H1 (cell line): ENCODE measurements around the gene KDM8. TPM values are rescaled to one million over a fixed set of nuclear protein-coding genes. Genes with fewer than 3 reads are reported as not detected.

Source experiments
- CTCF ChIA-PET: fragments of 300-600 bp; sonication (Branson Sonifier 250); formaldehyde crosslinking; loops from one replicate; lab custom pipeline; 2021; ENCODE audit not compliant: partially characterized antibody; lab: Charles Lee
- POLR2A ChIA-PET: fragments of 300-600 bp; sonication (Branson Sonifier 250); formaldehyde crosslinking; loops from one replicate; lab custom pipeline; 2021; ENCODE audit warnings: inconsistent platforms; ENCODE audit not compliant: partially characterized antibody; lab: Charles Lee
- DNase-seq, 2 experiments: peaks; one replicate each; pipeline versions ENCODE4 v3.0.0 to v3.0.0-alpha.2; 2010 to 2022; ENCODE audit warnings: low spot score in 2 of 2, low read depth in 1 of 2, mixed read lengths in 1 of 2
- FAIRE-seq: peaks from 2 replicates; lab custom pipeline; 2011; peaks lifted over from hg19 to GRCh38; lab: Jason Lieb, UNC
- H2AFZ ChIP-seq: 2 replicates; pipeline ENCODE4 v1.8.1; 2012; ENCODE audit warnings: low read length, inconsistent platforms
- H2AK5ac ChIP-seq: 2 replicates; pipeline ENCODE4 v1.6.1; 2013; ENCODE audit warnings: low read depth, low read length
- H2BK120ac ChIP-seq: replicated peaks from 2 replicates; pipeline ENCODE3; 2013; ENCODE audit warnings: low read depth, low read length, inconsistent platforms
- H2BK12ac ChIP-seq: 2 replicates; pipeline ENCODE4 v1.6.1; 2013; ENCODE audit warnings: low read depth, low read length
- H2BK15ac ChIP-seq: 2 replicates; pipeline ENCODE4 v1.6.1; 2013; ENCODE audit warnings: low read length
- H2BK20ac ChIP-seq: 2 replicates; pipeline ENCODE4 v1.6.1; 2013; ENCODE audit warnings: low read length
- H2BK5ac ChIP-seq: 2 replicates; pipeline ENCODE4 v1.6.1; 2013; ENCODE audit warnings: low read depth, low read length
- H3K14ac ChIP-seq: 2 replicates; pipeline ENCODE4 v1.6.1; 2013; ENCODE audit warnings: inconsistent platforms; ENCODE audit not compliant: insufficient read length
- H3K18ac ChIP-seq: 2 replicates; pipeline ENCODE4 v1.6.1; 2013; ENCODE audit warnings: low read length; ENCODE audit errors: extremely low read depth
- H3K23ac ChIP-seq: 2 replicates; pipeline ENCODE4 v1.6.1; 2013; ENCODE audit warnings: inconsistent platforms; ENCODE audit not compliant: insufficient read length
- H3K23me2 ChIP-seq: 2 replicates; pipeline ENCODE4 v1.6.1; 2013; ENCODE audit warnings: low read depth, low read length
- H3K27ac ChIP-seq: 2 replicates; pipeline ENCODE4 v1.6.1; 2011; ENCODE audit warnings: low read depth, low read length, inconsistent platforms
- H3K27me3 ChIP-seq, 4 experiments: replicated peaks in 1 of 4; 1 replicate in 1 of 4; 2 replicates in 3 of 4; pipeline versions ENCODE4 v1.6.1 to v1.8.1; 2011 to 2013; ENCODE audit warnings: low read length in 3 of 4, mild to moderate bottlenecking in 3 of 4, inconsistent platforms in 2 of 4, mixed read lengths in 2 of 4, moderate library complexity in 1 of 4; ENCODE audit not compliant: control insufficient read depth in 3 of 4, insufficient read depth in 3 of 4; ENCODE audit errors: extremely low read depth in 1 of 4
- H3K36me3 ChIP-seq, 4 experiments: 2 replicates each; pipeline versions ENCODE4 v1.6.1 to v1.8.1; 2011 to 2013; ENCODE audit warnings: mild to moderate bottlenecking in 4 of 4, low read length in 3 of 4, moderate library complexity in 2 of 4, control low read depth in 1 of 4, inconsistent platforms in 1 of 4; ENCODE audit not compliant: insufficient read depth in 4 of 4, control insufficient read depth in 2 of 4
- H3K4ac ChIP-seq: replicated peaks from 2 replicates; pipeline ENCODE3; 2013; ENCODE audit warnings: low read length, low read depth, mixed read lengths, inconsistent platforms; ENCODE audit not compliant: insufficient read length
- H3K4me1 ChIP-seq, 4 experiments: replicated peaks in 1 of 4; 1 replicate in 1 of 4; 2 replicates in 3 of 4; pipeline versions ENCODE4 v1.6.1 to v1.8.1; 2011 to 2013; ENCODE audit warnings: low read length in 3 of 4, inconsistent platforms in 2 of 4, mixed read lengths in 1 of 4; ENCODE audit not compliant: insufficient read depth in 4 of 4, control insufficient read depth in 3 of 4
- H3K4me2 ChIP-seq, 2 experiments: 2 replicates each; pipeline versions ENCODE4 v1.6.1 to v1.8.1; 2011 to 2013; ENCODE audit warnings: low read depth in 2 of 2, low read length in 2 of 2, control low read depth in 1 of 2, inconsistent platforms in 1 of 2, mild to moderate bottlenecking in 1 of 2; ENCODE audit not compliant: insufficient read depth in 1 of 2
- H3K4me3 ChIP-seq, 4 experiments: fragments of 200-600, 300-600 bp in 1 of 4; sonication (generic), shearing (Covaris generic), sonication (Bioruptor Twin) in 1 of 4; 2 replicates each; pipeline versions ENCODE4 v1.5.1 to v1.8.1; 2011 to 2016; ENCODE audit warnings: low read length in 4 of 4, low read depth in 3 of 4, control low read depth in 2 of 4, inconsistent platforms in 2 of 4, mild to moderate bottlenecking in 2 of 4, mixed read lengths in 1 of 4, moderate library complexity in 1 of 4; ENCODE audit not compliant: insufficient read depth in 2 of 4; ENCODE audit errors: extremely low read depth in 1 of 4
- H3K56ac ChIP-seq: replicated peaks from 2 replicates; pipeline ENCODE3; 2013; ENCODE audit warnings: low read depth, mild to moderate bottlenecking, mixed read lengths, low read length, inconsistent platforms; ENCODE audit not compliant: insufficient read length
- H3K79me1 ChIP-seq: 2 replicates; pipeline ENCODE4 v1.6.1; 2013; ENCODE audit warnings: low read depth, low read length, control low read depth
- H3K79me2 ChIP-seq, 2 experiments: 2 replicates each; pipeline versions ENCODE4 v1.6.1 to v1.8.1; 2012 to 2013; ENCODE audit warnings: low read length in 2 of 2, mild to moderate bottlenecking in 2 of 2, inconsistent platforms in 1 of 2; ENCODE audit not compliant: insufficient read depth in 2 of 2, control insufficient read depth in 1 of 2
- H3K9ac ChIP-seq, 4 experiments: replicated peaks in 1 of 4; 1 replicate in 1 of 4; 2 replicates in 3 of 4; pipeline versions ENCODE4 v1.6.1 to v1.8.1; 2011 to 2013; ENCODE audit warnings: low read depth in 3 of 4, low read length in 3 of 4, control low read depth in 2 of 4, mild to moderate bottlenecking in 2 of 4, moderate library complexity in 2 of 4, inconsistent platforms in 1 of 4; ENCODE audit errors: extremely low read depth in 1 of 4
- H3K9me3 ChIP-seq, 2 experiments: 2 replicates each; pipeline versions ENCODE4 v1.6.1 to v1.8.1; 2012 to 2013; ENCODE audit warnings: mild to moderate bottlenecking in 2 of 2, moderate library complexity in 2 of 2, control low read depth in 1 of 2, inconsistent platforms in 1 of 2, low read depth in 1 of 2, low read length in 1 of 2, mixed read lengths in 1 of 2; ENCODE audit not compliant: insufficient read depth in 2 of 2
- H4K20me1 ChIP-seq, 2 experiments: replicated peaks in 1 of 2; 2 replicates each; pipeline versions ENCODE3 to v1.8.1; 2011 to 2013; ENCODE audit warnings: inconsistent platforms in 2 of 2, low read length in 2 of 2, mild to moderate bottlenecking in 1 of 2; ENCODE audit not compliant: insufficient read depth in 2 of 2, control insufficient read depth in 1 of 2
- H4K5ac ChIP-seq: 2 replicates; pipeline ENCODE4 v1.6.1; 2013; ENCODE audit warnings: low read length, low read depth, mixed read lengths, inconsistent platforms; ENCODE audit not compliant: insufficient read length
- H4K8ac ChIP-seq: 2 replicates; pipeline ENCODE4 v1.8.0; 2013; ENCODE audit warnings: mild to moderate bottlenecking, moderate library complexity, low read length, inconsistent platforms; ENCODE audit not compliant: insufficient read depth; ENCODE audit errors: extremely low read depth
- H4K91ac ChIP-seq: replicated peaks from 2 replicates; pipeline ENCODE3; 2013; ENCODE audit warnings: low read length, mixed read lengths, inconsistent platforms; ENCODE audit not compliant: insufficient read length
- BCL11A ChIP-seq, 2 experiments: IDR thresholded peaks; one replicate each; pipeline ENCODE4 v1.6.1; 2011; ENCODE audit warnings: low read depth in 2 of 2, low read length in 2 of 2, mild to moderate bottlenecking in 2 of 2
- CEBPB ChIP-seq: IDR thresholded peaks from 2 replicates; pipeline ENCODE4 v1.6.1; 2012; ENCODE audit warnings: low read depth, low read length
- CHD1 ChIP-seq: IDR thresholded peaks from 2 replicates; pipeline ENCODE4 v1.6.1; 2012; ENCODE audit warnings: low read depth, low read length, improper control_type of control experiment
- EP300 ChIP-seq, 2 experiments: IDR thresholded peaks; 1 replicate in 1 of 2; 2 replicates in 1 of 2; pipeline ENCODE4 v1.6.1; 2011 to 2012; ENCODE audit warnings: low read depth in 2 of 2, low read length in 2 of 2, mild to moderate bottlenecking in 2 of 2, borderline replicate concordance in 1 of 2, inconsistent platforms in 1 of 2, moderate library complexity in 1 of 2
- KDM4A ChIP-seq: IDR thresholded peaks from one replicate; pipeline ENCODE4 v1.7.1; 2012; ENCODE audit warnings: low read depth, mild to moderate bottlenecking, moderate library complexity, low read length, inconsistent platforms; ENCODE audit not compliant: severe bottlenecking
- KDM5A ChIP-seq: fragments of 200-600 bp; IDR thresholded peaks from 2 replicates; pipeline ENCODE4 v1.7.1; 2012; ENCODE audit warnings: mild to moderate bottlenecking, low read length, inconsistent platforms, mixed read lengths
- RNF2 ChIP-seq: fragments of 200-900, 300-1000 bp; sonication (generic); IDR thresholded peaks from 2 replicates; pipeline ENCODE4 v1.7.1; 2016; ENCODE audit warnings: borderline replicate concordance, low read depth, mild to moderate bottlenecking, antibody characterized with exemption, low read length; ENCODE audit not compliant: poor library complexity, severe bottlenecking; ENCODE audit errors: missing control alignments
- SP1 ChIP-seq: IDR thresholded peaks from 2 replicates; pipeline ENCODE4 v1.6.1; 2011; ENCODE audit warnings: low read depth, low read length
- TEAD4 ChIP-seq: IDR thresholded peaks from 2 replicates; pipeline ENCODE4 v1.6.1; 2012; ENCODE audit warnings: low read depth, low read length, inconsistent platforms, mixed read lengths
- WGBS, 2 experiments: shearing (Covaris generic) in 1 of 2; methylation state at CpG; one replicate each; pipeline versions ENCODE4 v1.1.6 to v1.1.7; 2013 to 2015; ENCODE audit warnings: low lambda C conversion rate in 2 of 2, mixed read lengths in 2 of 2, inconsistent platforms in 1 of 2, low coverage in 1 of 2, missing lambda C conversion rate in 1 of 2; ENCODE audit not compliant: insufficient replicate concordance in 2 of 2, insufficient coverage in 1 of 2, insufficient read length in 1 of 2; ENCODE audit errors: extremely low coverage in 1 of 2, missing lambda C conversion rate in 1 of 2; 5-methylcytosine and 5-hydroxymethylcytosine counted together
- polyA plus RNA-seq, 7 experiments: library from polyadenylated mRNA; depleted of rRNA in 3 of 7; stranded (reverse) in 5 of 7; unstranded in 2 of 7; fragments of >200 nt in 5 of 7; fragments of 200-250 nt in 2 of 7; gene quantifications; 1 replicate in 5 of 7; 2 replicates in 1 of 7; 4 replicates in 1 of 7; pipeline versions ENCODE4 v1.2.1 to v1.2.3, GENCODE V29; 2011 to 2013; ENCODE audit warnings: missing spikeins in 2 of 7, mixed read lengths in 2 of 7
- total RNA-seq: library from RNA; stranded (reverse); fragmentation: NEBNext Ultra II Directional; extraction: Animal tissue kit (Norgen Biotek cat#: 25700); gene quantifications from 2 replicates; pipeline ENCODE4 v1.2.1, GENCODE V29; 2021
- TF ChIP-seq, protein P1 (sequence below): IDR thresholded peaks from 2 replicates; pipeline ENCODE4 v1.6.1; 2012; ENCODE audit warnings: inconsistent platforms

The KDM8 gene
- total and polyA plus RNA-seq, 2 of the 8 experiments (the other 6 are each of a cell fraction or from before 2014, with no cell fraction given) = 10.3 to 12.8 TPM

DNA sequence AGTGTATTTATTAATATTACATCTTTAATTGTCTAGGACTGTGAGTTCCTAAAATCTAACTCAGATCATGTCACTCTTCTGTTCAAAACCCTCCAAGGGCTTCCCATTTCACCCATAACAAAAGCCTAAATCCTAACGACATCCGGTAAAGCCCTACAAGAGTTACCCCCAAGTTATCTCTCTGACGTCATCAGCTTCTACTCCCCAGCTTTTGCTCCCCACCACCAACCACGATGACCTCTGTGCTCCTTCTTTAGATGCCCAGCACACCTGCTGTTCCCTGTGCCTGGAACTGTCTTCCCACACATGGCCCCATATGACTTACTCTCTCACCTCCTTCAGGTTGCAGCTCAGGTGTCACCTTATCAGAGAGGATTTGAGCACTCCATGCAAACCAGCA, 6.3 kb upstream of the KDM8 start:
- CTCF ChIA-PET = interaction anchor here (1.6 kb wide), 1 partner anchor 16 kb away, joined by 5 read pairs; no protein-coding TSS in a partner anchor
- H3K27me3 ChIP-seq = no peaks in the 10 kb centered on the region
- 80% methylated on average over 4 of the region's 4 CpGs; no CpG with 5 or more reads in 1 of the 2 experiments for WGBS, 2 experiments

More for the DNA sequence above, 6.3 kb upstream of the KDM8 start:
- no peak for TF ChIP-seq KDM5A
- no peak for TF ChIP-seq EP300 (IDR thresholded peaks at IDR 0.05; ENCODE audit: borderline replicate concordance in 1 of 2, low read depth in 2 of 2, low read length in 2 of 2)
- no peak for TF ChIP-seq CEBPB
- TF ChIP-seq BCL11A (IDR thresholded peaks at IDR 0.05; ENCODE audit: low read depth in 2 of 2, low read length in 2 of 2) = no peak
- TF ChIP-seq KDM4A = no peak
- no peak for TF ChIP-seq TEAD4
- no peak for TF ChIP-seq RNF2
- TF ChIP-seq SP1 = no peak
- no peak for TF ChIP-seq CHD1
- TF ChIP-seq, protein P1, sequence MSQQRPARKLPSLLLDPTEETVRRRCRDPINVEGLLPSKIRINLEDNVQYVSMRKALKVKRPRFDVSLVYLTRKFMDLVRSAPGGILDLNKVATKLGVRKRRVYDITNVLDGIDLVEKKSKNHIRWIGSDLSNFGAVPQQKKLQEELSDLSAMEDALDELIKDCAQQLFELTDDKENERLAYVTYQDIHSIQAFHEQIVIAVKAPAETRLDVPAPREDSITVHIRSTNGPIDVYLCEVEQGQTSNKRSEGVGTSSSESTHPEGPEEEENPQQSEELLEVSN = no peak
- H2BK15ac ChIP-seq = no peak overlapping the region
- no peak overlapping the region for H3K14ac ChIP-seq
- POLR2A ChIA-PET = no interaction called here
- DNase-seq (no peak), FAIRE-seq (no peak)
- no peaks in the 10 kb centered on the region for H3K79me1 ChIP-seq
- H3K4ac ChIP-seq = no peak overlapping the region
- no peak overlapping the region for H4K8ac ChIP-seq
- H4K5ac ChIP-seq = no peak overlapping the region
- H3K4me2 ChIP-seq = no peak overlapping the region
- no peak overlapping the region for H4K91ac ChIP-seq
- no peak overlapping the region for H2BK120ac ChIP-seq
- H3K18ac ChIP-seq = no peak overlapping the region
- H3K9ac ChIP-seq = no peak overlapping the region
- H3K27ac ChIP-seq = no peak overlapping the region
- no peak overlapping the region for H2BK20ac ChIP-seq
- no peak overlapping the region for H2AK5ac ChIP-seq
- H3K4me3 ChIP-seq = no peak overlapping the region
- H3K23me2 ChIP-seq = no peaks in the 10 kb centered on the region
- H3K56ac ChIP-seq = no peak overlapping the region
- H4K20me1 ChIP-seq = no peaks in the 10 kb centered on the region
- no peak overlapping the region for H2BK12ac ChIP-seq
- H3K79me2 ChIP-seq = no peaks in the 10 kb centered on the region
- H3K4me1 ChIP-seq = peaks cover 0 to 4% (median 0%) of the 10 kb centered on the region in 4 experiments; a peak in 1 of 7 replicates
- H3K23ac ChIP-seq = no peak overlapping the region
- no peaks in the 10 kb centered on the region for H3K36me3 ChIP-seq
- no peak overlapping the region for H2BK5ac ChIP-seq
- no peak overlapping the region for H2AFZ ChIP-seq
- no peaks in the 10 kb centered on the region for H3K9me3 ChIP-seq
